ENCODE data around the gene TINAGL1.

The TINAGL1 gene

GRCh38 chr1:31587720-31588423 lies 11.6 kb downstream of the TINAGL1 start:
- peak; percentile 61 for DNase-seq
- Histone ChIP-seq H3K79me2 (ENCODE audit: low read length) (no peaks in the 10 kb centered on the region), H3K4me1 (ENCODE audit: low read length) (no peaks in the 10 kb centered on the region), H2AFZ (ENCODE audit: low read length) (no peak overlapping the region), H3F3A (ENCODE audit: insufficient read depth, low read length) (no peaks in the 10 kb centered on the region), H3K4me2 (ENCODE audit: low read depth, low read length) (no peak overlapping the region), H3K4me3 (ENCODE audit: low read length) (no peak overlapping the region), H3K9me3 (replicated peaks; ENCODE audit: insufficient read depth, low read length) (no peaks in the 10 kb centered on the region), H3K27me3 (replicated peaks; ENCODE audit: insufficient read depth, low read length) (peaks cover 9% of the 10 kb centered on the region), H3K9me2 (replicated peaks; ENCODE audit: insufficient read depth, low read length) (no peaks in the 10 kb centered on the region), H3K9ac (ENCODE audit: low read length) (no peak overlapping the region), H3K36me3 (replicated peaks; ENCODE audit: insufficient read depth, low read length) (no peaks in the 10 kb centered on the region), H3K27ac (ENCODE audit: low read length) (no peak overlapping the region), H4K20me1 (ENCODE audit: insufficient read depth, low read length) (no peaks in the 10 kb centered on the region)
- TF ChIP-seq EZH2phosphoT487 (IDR thresholded peaks at IDR 0.05; ENCODE audit: low read length) = no peak
- TF ChIP-seq CTCF (IDR thresholded peaks at IDR 0.05; ENCODE audit: low read length) = peak; percentile 72
- no peak for TF ChIP-seq EZH2 (optimal IDR thresholded peaks at IDR 0.05; ENCODE audit: low read depth, low read length)

GRCh38 chr1:31588751-31589515 lies 12.6 kb downstream of the TINAGL1 start:
- Histone ChIP-seq H3F3A (ENCODE audit: insufficient read depth, low read length) (no peaks in the 10 kb centered on the region), H3K27me3 (replicated peaks; ENCODE audit: insufficient read depth, low read length) (peaks cover 12% of the 10 kb centered on the region), H2AFZ (ENCODE audit: low read length) (no peak overlapping the region), H3K79me2 (ENCODE audit: low read length) (no peaks in the 10 kb centered on the region), H3K4me3 (ENCODE audit: low read length) (no peak overlapping the region), H3K27ac (ENCODE audit: low read length) (no peak overlapping the region), H4K20me1 (ENCODE audit: insufficient read depth, low read length) (no peaks in the 10 kb centered on the region), H3K9ac (ENCODE audit: low read length) (no peak overlapping the region), H3K4me2 (ENCODE audit: low read depth, low read length) (no peak overlapping the region), H3K9me2 (replicated peaks; ENCODE audit: insufficient read depth, low read length) (no peaks in the 10 kb centered on the region), H3K36me3 (replicated peaks; ENCODE audit: insufficient read depth, low read length) (no peaks in the 10 kb centered on the region), H3K4me1 (ENCODE audit: low read length) (no peaks in the 10 kb centered on the region), H3K9me3 (replicated peaks; ENCODE audit: insufficient read depth, low read length) (no peaks in the 10 kb centered on the region)
- DNase-seq = no peak
- TF ChIP-seq EZH2phosphoT487 (IDR thresholded peaks at IDR 0.05; ENCODE audit: low read length) = no peak
- TF ChIP-seq CTCF (IDR thresholded peaks at IDR 0.05; ENCODE audit: low read length) = no peak
- no peak for TF ChIP-seq EZH2 (optimal IDR thresholded peaks at IDR 0.05; ENCODE audit: low read depth, low read length)

GRCh38 chr1:31591425-31592093 lies 15.2 kb downstream of the TINAGL1 start:
- no peak overlapping the region for H3K27ac ChIP-seq (ENCODE audit: low read length)

More at GRCh38 chr1:31591425-31592093, 15.2 kb downstream of the TINAGL1 start:
- TF ChIP-seq CTCF (IDR thresholded peaks at IDR 0.05; ENCODE audit: low read length) (no peak), EZH2 (optimal IDR thresholded peaks at IDR 0.05; ENCODE audit: low read depth, low read length) (no peak), EZH2phosphoT487 (IDR thresholded peaks at IDR 0.05; ENCODE audit: low read length) (no peak)
- H3K36me3 ChIP-seq (replicated peaks; ENCODE audit: insufficient read depth, low read length) = no peaks in the 10 kb centered on the region
- no peak overlapping the region for H3K9ac ChIP-seq (ENCODE audit: low read length)
- no peak overlapping the region for H2AFZ ChIP-seq (ENCODE audit: low read length)
- no peak overlapping the region for H3K4me2 ChIP-seq (ENCODE audit: low read depth, low read length)
- no peaks in the 10 kb centered on the region for H3F3A ChIP-seq (ENCODE audit: insufficient read depth, low read length)
- peaks cover 12% of the 10 kb centered on the region for H3K27me3 ChIP-seq (replicated peaks; ENCODE audit: insufficient read depth, low read length)
- DNase-seq = no peak
- no peaks in the 10 kb centered on the region for H3K9me3 ChIP-seq (replicated peaks; ENCODE audit: insufficient read depth, low read length)
- H3K4me3 ChIP-seq (ENCODE audit: low read length) = no peak overlapping the region
- H4K20me1 ChIP-seq (ENCODE audit: insufficient read depth, low read length) = no peaks in the 10 kb centered on the region
- H3K79me2 ChIP-seq (ENCODE audit: low read length) = no peaks in the 10 kb centered on the region
- H3K9me2 ChIP-seq (replicated peaks; ENCODE audit: insufficient read depth, low read length) = no peaks in the 10 kb centered on the region
- H3K4me1 ChIP-seq (ENCODE audit: low read length) = no peaks in the 10 kb centered on the region
